22Rv1 (cell line): ENCODE measurements around the gene BABAM2.

Experiments
- H3K27ac ChIP-seq: fragments of 450-650 bp; 2 replicates; pipeline ENCODE4 v1.5.1; 2017
- CTCF ChIP-seq: fragments of 450-650 bp; IDR thresholded peaks from 2 replicates; pipeline ENCODE4 v1.5.1; 2017; ENCODE audit warnings: mild to moderate bottlenecking
- ZFX ChIP-seq: fragments of 450-650 bp; IDR thresholded peaks from 2 replicates; pipeline ENCODE4 v1.6.1; 2017; ENCODE audit warnings: antibody characterized with exemption, borderline replicate concordance

The BABAM2 gene

DNA sequence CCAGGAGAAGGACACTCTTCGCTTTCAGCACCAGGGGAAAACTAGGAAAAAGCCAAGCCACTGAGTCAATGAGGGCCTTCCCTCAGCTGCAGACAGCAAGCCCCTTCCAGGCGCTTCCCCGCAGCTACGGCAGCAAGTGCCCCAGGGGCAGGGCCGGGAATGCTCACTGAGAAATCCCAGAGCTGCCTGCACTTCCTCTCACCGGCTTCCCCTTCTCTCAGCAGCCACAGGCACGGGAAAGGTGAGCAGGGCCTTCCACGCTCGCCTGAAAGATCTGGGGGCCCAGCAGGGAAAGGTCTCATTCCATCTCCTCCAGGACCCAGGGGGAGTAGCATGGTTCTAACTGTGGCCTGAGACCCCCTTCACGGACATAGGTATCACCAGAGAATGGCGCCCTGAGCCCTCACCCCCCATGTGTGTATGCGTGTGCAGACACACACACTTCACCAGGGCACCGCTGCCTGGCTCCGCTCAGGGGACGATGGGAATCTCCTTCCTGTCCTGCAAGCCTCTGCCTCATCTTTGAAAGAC lies 472.5 kb downstream of the BABAM2 start:
- TF ChIP-seq ZFX: no peak
- no peak for TF ChIP-seq CTCF
- no peak overlapping the region for H3K27ac ChIP-seq

DNA sequence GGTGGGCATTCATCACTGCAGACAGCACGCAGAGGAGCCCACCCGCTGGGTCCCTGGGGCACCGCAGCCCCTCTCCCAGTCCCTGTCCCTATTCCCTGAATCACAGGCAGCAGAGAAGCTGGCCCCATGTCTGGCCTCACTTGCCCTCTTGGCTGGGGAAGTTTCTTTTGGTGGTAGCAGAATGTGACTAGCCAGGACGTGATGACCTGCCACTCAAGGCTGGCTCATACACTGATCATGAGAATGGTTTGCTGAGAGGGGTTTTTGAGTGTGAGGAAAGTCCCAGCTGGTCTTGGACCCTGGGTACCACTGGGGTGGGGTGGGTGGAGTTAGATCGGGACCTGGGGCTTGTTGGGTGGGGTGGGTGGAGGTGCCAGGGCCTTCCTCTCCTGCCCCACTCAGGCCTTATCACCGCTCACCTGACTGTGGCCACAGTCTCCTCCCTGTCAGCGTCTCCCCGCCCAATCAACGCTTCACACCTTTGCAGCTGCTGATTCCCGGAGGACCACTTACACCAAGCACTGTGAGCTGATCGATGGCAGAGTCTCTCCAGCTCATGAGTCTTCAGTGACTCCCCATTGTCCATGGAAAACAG lies 473.3 kb downstream of the BABAM2 start:
- TF ChIP-seq CTCF (no peak), ZFX (no peak)
- no peak overlapping the region for H3K27ac ChIP-seq

DNA sequence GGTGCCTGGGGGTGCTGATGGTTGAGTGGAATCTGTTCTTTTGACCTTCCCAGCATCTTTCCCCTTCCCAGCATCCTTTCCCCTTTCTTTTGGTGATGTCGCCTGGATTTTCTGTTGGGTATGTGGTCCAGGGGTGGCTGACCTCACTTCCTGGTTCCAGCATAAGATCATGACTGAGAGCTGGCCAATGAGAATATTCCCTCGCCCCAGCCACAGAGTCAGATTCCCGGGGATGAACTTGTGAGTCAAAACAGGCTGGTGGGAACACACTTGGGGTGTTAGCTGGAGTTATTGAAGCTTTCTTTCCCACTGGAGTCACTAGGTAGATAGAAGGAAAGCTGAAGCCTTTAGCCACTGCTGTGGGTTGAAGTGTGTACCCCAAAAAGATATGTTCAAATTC lies 474.1 kb downstream of the BABAM2 start:
- no peak overlapping the region for H3K27ac ChIP-seq
- TF ChIP-seq ZFX (no peak), CTCF (no peak)

GRCh38 chr2:28365158-28365557 lies 474.6 kb downstream of the BABAM2 start:
- no peak for TF ChIP-seq ZFX
- TF ChIP-seq CTCF: no peak
- no peak overlapping the region for H3K27ac ChIP-seq

DNA sequence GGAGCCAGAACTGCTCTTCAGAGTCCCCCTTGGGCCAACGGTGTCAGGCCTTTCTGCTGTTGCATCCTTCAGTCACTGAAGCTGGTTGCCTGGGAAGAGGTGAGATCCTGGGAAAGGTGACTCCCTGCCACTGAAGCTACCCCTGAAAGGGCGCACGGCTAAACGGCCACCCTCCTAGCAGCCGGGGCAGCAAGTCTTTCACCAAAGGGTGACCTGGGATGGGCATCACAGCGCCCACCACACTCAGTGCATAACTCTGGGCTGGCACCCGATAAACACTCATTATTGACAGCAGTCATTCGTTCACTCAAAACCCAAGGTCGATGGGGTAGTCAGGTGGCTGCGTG lies 475.6 kb downstream of the BABAM2 start:
- H3K27ac ChIP-seq: no peak overlapping the region
- TF ChIP-seq ZFX (no peak), CTCF (no peak)

GRCh38 chr2:28366496-28367282 lies 476.2 kb downstream of the BABAM2 start:
- H3K27ac ChIP-seq: no peak overlapping the region

More at GRCh38 chr2:28366496-28367282, 476.2 kb downstream of the BABAM2 start:
- no peak for TF ChIP-seq ZFX
- no peak for TF ChIP-seq CTCF
